HG02759 (cell line): Measurements from ENCODE around the gene NUP205.

Source experiments
- ATAC-seq: cut with Tn5 transposase; IDR thresholded peaks from one replicate; pipeline ENCODE4 v1.9.1; 2021; ENCODE audit warnings: mild to moderate bottlenecking, moderate library complexity; ENCODE audit not compliant: unreplicated experiment

Gene NUP205

DNA sequence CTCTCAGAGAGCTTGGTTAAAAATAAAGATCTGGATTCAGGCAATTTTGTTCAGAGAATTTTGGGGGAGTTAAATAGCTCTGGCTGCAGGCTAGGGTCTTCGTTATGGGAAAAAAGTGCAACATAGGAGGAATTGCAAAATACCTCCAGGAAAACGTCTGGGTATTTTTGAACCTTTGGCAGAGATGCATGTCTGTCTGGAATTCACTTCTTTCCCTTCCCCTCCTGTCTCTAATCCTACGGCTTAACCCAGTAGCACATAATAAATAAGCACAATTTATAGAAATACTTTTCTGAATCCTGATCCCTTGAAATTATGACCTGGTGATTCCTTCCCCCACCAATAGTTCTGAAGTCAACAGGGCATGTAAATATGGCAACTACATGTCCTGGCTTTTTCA is 19.3 kb upstream of the NUP205 start:
- no peak for ATAC-seq

DNA sequence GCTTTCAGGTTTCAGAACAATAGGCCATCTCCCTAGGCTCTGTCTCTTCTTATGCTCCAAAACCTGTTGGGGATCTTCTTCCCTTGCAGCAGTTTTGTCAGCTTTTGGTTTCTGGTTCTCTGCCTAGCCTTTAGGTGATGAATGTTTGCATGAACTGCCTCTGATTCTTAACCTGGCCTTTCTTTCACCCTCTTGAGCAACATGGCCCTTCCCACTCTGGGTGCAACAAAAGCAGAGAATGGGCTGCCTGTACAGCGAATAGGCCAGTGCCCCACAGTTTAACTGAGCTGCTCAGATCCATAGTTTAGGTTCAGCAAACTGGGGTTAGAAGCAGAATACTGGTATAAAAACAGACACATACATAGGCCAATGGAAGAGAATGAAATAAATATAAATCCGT is 18.1 kb upstream of the NUP205 start:
- ATAC-seq, result no peak

DNA sequence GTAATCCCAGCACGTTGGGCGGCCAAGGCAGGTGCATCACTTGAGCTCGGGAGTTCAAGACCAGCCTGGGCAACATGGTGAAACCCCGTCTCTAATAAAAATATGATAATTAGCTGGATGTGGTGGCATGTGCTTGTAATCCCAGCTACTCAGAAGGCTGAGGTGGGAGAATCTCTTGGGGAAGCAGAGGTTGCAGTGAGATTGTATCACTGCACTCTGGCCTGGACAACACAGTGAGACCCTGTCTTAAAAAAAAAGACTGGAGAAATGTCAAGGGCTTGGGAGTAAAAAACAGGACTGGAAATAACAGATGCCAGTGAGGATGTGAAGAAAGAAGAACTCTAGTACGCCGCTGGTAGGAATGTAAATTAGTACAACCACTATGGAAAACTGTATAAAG is 16.7 kb upstream of the NUP205 start:
- no peak for ATAC-seq

DNA sequence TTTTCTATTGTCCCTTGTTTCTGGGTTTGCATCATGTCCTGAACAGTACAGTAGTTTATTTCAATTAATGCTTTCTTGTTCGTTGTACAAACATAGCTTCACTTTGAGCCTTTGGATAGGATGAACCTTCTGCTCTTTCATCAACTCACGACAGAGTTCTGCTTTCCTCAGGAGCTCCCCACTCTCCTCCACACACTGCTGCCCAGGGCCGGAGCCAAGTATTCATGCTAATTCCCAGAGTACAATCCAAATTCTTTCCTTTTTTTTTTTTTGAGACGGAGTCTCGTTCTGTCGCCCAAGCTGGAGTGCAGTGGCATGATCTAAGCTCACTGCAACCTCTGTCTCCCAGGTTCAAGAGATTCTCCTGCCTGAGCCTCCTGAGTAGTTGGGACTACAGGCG is 7.5 kb upstream of the NUP205 start:
- no peak for ATAC-seq

DNA sequence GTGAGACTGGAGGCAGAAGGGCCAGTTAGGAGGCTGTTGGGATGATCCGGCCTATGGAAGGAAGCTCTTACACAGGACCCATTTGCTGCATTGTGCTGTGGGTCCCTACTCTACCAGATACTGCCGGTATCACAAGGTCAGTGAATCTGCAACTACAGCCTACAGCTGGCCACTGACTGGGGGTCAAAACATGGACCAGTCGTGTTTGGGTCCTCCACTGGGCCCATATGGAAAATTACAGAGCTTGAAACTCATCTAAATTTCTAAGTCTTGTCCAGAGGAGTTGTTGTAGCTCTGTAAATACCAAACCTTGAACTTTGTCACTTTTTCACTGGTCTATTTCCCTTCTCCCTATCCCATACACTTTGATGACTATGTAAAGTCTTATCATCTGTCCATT is 5.6 kb upstream of the NUP205 start:
- ATAC-seq, result no peak

DNA sequence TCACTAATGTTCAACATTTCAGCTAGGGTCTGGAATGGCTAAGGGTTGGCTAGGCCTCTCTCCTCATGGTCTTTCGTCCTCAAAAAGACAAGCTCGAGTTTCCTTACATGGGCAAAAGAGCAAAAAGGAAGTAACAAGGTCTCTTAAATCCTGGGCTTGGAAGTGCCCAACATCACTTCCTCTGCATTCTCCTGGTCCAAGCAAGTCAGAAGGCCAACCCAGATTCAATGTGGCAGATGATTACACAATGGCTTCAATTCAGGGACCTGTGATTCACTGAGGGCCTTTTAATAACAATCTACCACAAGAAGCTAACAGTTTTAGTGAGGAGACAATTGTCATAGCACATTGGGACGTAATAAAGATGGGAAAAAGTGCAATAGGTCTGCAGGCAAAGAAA is 4.4 kb upstream of the NUP205 start:
- ATAC-seq, result no peak

DNA sequence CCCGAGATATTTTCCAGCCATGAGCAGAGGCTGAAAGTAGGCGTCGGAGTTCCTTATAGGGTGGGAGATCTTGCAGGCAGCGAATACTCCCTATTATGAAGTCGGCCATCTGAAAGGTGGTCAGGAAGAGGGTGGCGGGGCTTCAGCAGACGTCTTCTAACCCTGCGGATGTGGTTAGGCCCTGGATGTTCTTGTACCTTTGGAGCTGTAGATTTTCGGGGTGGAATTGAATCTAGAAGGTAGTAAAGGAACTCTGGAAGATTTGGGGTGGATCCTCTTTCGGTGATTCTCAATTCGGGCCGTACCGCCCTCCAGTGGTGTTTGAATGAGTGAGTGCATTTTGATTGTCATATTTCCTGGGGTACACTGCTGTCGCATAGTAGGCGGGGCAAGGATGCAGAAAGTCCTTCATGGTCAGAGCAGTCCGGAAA is 635 bp downstream of the NUP205 start:
- peak; percentile 72 for ATAC-seq

DNA sequence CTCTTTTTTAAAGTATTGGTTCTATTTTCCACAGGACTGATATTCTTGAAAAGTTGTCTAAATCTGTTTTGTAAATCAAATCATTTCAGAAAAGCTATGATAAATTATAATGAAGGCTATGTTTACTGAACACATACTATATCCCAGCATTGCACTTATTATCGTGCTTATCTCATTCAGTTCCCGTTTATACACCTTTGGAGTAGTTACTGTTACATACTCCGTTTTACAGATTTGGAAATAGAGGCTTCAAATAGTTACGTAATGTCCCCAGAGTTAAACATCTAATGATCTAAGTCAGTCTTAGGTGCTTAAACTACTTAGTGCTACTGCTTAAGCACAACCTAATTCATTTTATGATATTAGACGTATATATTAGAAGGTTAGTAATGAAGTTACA is 1.2 kb downstream of the NUP205 start:
- ATAC-seq, result no peak

DNA sequence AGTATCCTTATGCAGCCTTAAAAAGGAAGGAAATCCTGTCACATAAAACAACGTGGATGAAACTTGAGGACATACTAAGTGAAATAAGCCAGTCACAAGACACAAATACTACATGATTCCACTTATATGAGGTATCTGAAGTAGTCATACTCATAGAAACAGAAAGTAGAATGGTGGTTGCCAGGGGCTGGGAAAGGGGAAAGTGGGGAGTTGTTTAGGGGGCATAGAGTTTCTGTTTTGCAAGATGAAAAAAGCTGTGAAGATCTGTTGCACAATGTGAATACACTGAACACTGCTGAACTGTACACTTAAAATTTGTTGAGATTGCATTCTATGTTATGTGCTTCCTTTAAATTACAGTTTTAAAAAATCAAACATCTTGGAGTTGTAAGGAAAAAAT is 2.9 kb downstream of the NUP205 start:
- no peak for ATAC-seq

DNA sequence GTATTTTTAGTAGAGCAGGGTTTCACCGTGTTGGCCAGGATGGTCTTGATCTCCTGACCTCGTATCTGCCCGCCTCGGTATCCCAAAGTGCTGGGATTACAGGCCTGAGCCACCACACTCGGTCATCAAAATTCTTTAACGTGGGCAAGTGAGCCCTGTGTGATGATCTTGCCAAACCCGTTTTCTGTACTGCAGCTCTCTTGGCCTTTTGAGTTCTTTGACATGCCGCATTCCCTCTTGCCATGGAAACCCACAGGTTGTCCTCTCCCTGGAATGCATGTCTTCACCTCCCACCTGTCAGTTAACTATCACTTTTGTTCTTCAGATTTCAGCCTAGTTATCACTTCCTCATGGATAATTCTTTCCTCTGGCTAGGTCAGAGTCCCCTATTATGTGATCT is 5.0 kb downstream of the NUP205 start:
- no peak for ATAC-seq

DNA sequence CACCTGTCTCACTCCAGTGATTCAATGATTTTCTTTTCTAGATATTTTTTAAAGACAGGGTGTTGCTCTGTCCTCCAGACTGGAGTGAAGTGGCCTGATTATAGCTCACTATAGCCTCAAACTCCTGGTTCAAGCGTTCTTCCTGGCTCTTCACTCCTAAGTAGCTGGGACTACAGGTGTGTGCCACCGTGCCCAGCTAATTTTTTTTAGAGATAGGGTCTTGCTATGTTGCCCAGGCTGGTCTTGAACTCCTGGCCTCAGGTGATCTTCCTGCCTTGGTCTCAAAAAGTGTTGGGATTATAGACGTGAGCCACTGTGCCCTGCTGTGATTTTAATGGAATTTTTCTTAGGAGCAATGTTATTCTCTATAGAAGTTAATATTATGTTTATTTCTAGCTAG is 14.1 kb downstream of the NUP205 start:
- ATAC-seq, result no peak

DNA sequence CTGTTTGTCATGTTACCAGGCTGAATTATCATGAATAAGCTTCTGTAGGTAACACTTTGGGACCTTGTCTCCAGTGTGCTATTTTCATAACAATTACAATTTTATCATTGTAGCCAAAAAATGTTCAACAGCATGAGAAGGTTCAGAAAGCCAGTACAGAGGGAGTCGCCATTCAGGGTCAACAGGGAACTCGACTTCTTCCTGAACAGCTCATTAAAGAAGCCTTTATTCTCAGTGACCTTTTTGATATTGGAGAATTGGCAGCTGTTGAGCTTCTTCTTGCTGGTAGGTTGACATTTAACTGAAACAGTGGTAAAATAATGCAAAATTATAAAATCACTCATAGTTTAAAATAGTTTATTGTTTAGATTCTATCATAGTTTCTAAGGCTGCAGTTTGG is 15.8 kb downstream of the NUP205 start:
- no peak for ATAC-seq

DNA sequence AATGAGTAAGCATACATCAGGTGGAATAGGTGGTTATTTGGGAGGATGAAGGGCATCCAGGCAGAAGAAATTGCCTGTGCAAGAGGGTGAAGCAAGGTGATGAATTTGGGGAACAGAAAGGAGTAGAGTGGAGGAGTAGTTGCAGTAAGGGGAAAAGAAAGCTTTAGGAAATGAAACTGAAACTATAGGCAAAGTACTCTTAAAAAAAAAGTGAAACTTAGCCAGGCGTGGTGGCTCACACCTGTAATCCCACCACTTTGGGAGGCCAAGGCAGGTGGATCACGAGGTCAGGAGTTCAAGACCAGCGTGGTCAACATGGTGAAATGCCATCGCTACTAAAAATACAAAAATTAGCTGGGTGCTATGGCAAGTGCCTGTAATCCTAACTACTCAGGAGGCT is 17.6 kb downstream of the NUP205 start:
- ATAC-seq, result no peak

DNA sequence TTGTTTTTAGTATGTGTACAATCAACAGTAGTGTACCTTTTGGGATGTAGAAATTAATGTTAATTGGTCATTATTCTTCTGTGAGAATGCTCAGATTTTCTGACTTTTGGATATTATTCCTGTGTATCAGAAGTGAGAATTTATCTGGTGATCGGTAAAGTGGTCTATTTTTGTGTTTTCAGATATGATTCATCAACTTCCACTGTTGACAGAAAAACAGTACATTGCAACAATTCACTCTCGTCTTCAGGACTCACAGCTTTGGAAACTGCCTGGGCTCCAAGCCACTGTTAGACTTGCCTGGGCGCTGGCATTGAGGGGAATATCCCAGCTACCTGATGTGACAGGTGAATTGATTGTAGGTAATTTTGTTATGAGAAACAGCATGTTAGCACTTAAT is 20.9 kb downstream of the NUP205 start:
- ATAC-seq, result no peak

DNA sequence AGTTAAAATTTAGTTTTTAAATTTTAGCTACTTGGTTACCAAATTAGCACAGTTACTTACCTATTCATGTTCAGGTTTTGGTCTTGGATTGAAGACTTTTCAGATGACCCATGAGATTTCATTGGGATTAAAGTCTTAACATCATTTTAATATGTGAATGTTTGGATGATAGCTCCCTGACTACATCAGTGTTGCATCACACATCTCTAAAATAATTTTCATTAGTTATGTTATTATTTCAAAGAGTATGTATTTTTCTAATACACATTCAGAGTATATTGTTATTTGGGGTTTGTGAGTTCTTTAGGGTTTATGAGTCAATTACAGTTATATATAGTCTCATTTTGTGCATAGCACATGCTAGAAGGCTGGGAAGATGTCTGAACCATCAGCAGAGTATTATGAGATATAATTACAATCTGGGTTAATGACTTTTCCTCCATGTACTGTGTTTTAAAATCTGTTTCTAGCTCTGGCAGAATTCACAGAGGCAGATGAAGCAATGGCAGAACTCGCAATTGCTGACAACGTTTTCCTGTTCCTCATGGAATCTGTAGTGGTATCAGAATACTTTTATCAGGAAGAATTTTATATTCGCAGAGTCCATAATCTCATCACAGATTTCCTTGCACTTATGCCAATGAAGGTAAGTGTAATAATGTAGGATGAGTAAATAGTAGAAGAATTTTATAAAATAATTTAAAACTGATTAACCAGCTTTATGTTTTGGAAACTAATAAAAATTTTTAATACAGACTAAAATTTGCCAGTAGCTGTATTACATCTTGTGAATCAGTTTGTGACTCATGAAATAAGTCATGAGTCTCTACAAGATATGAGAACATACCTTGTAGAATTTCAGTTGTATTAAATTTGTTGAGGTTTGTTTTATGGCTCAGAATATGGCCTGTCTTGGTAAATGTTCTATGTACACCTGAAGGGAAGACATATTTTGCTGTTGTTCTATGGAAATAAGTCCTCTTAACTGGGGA is 26.9 kb downstream of the NUP205 start:
- ATAC-seq, result no peak

DNA sequence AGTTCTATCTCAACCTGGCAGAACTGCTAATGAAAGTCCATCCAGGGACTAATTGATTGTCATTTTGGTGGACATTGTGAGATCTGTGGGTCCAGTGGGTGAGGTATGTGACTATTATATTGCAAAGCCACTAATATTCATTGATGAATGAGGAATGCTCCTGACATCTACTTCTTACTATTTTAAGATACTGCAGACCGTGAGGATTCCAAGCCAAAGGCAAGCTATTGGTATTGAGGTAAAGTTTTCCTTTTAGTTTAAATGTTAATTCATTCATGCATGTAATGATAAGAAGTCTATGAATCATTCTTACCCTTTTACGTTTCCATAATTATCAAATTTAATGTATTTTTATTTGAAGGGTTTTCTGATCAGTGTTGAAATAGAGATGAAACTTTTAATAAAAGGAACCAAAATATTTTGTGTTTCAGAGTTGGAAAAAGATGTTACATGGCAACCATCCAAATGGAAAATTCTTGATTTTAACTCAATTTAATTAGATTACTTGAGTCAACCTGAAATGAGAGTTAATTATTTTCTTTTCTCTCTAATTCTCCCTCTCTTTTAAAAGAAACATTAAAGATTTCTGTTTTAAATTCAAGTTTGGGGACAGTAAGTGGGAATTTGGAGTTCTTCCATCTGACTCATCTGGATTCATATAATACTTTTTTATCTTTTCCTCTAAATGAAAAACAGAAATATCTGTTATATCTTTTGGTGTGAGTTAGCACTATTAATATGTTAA is 39.6 kb downstream of the NUP205 start:
- no peak for ATAC-seq

DNA sequence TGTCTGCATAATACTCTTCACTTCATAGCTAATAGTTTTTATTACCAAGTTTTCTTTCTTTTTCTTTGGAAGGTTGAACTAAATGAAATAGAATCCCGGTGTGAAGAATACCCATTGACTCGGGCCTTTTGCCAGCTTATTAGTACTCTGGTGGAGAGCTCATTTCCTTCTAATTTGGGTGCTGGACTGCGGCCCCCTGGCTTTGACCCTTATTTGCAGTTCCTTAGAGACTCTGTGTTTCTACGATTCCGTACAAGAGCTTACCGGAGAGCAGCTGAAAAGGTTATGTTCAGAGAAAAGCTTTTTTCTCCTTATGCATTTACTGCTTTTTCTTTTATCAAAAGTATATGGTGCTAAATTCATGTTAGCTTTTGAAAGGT is 40.2 kb downstream of the NUP205 start:
- no peak for ATAC-seq

DNA sequence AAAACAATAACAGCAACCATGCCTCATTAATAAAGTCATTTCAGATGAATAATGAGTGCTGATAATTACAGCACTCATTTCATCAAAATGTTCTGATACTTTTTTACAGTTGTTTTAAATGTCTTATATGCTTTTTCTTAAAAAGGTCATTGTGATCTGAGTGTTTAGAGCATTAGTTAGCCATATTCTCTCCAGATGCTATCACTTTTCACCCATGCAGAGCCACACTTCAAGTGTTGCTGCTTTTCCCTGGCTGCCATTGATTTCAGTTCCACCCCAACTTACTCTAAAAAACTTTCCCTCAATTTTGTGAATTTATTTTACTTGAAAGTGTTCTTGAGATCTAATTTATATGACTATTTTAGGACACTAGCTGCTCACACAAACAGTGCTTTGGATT is 41.8 kb downstream of the NUP205 start:
- ATAC-seq, result no peak

DNA sequence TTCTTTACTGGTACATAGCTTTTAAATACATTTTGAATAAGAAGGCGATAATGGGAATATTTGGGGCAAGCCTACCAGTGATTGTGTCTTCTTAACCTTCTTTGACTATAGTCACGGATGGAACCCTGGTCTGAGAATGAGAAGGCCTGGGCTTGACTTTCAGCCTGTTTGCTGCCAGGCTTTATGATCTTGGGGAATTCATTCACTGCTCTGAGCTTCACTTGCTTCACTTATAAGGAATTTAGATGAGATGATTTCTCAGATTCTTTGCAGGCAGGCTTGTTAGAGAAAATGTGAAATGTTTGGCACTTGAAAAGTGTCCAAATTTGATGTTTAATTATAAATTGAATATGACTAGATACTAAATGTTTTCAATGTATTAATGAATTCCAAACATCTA is 42.5 kb downstream of the NUP205 start:
- no peak for ATAC-seq

DNA sequence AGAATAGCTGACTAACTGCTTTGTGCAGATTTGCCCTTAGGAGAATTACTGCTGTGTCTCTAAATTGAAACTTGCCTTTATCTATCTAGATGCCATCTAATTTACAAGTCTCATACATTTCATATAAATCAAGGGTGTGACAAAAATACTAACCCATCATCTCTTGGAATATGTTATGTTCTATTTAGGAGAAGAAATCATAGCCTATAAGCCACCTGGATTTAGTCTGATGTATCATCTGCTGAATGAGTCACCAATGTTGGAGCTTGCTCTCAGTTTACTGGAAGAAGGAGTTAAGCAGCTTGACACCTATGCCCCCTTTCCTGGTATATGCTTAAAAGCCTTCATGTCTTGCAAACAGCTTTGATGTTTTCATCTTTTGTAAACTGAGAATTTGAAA is 43.5 kb downstream of the NUP205 start:
- no peak for ATAC-seq

DNA sequence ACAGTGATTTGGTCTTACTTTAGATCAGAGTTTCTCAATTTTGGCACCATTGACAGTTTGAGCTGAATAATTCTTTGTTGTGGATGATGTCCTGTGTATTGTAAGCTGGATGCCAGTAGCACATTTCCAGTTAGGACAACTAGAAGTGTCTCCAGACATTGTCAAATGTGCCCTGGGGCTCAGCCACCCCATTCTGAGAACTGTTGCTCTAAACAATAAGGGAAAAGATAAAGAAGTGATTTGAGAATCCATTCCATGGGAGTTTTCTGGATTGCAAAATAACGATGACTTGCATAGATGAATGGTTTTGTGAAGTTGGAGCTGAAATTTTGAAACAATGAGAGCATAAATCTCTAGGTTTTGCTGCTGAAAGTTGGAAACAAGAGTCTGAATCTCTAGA is 44.6 kb downstream of the NUP205 start:
- no peak for ATAC-seq

DNA sequence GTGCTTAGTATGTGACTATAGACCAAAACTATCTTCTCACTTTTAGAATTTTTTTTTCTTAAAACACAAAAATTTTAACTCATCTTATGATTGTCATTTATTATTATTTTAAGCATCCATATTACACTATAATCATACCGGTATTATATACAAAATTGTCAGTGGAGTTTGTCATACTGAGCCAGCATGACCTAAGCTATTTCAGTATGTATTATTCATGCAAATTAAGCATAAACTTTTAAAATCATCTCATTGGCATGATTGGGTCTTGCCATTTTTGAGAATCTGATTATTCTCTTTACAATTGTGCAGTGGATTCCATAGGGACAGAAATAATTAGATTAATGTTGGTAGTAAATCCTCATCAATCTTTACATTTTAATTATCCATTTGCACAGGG is 58.4 kb downstream of the NUP205 start:
- ATAC-seq, result no peak
